Measurements from ENCODE around the gene GRM5.

DNA sequence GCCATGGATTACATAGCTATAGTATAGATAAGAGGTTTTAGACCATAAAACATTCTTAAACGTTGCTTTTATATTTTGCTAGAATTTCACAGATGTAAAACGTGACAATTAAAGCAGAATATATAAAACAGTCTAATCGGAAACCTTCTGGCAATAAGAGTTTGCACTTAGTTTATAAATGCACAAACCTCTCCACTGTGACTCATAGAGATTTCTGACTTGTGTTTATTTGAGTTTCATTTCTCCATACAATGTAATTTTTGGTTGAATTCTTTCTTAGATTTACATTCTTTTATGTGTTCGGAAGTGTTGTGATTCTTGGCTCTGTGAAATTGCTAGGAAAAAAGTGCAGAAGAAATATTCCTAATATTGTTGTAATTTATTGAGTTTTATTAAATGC, 439.6 kb downstream of the GRM5 start:
- TF ChIP-seq, protein P1, sequence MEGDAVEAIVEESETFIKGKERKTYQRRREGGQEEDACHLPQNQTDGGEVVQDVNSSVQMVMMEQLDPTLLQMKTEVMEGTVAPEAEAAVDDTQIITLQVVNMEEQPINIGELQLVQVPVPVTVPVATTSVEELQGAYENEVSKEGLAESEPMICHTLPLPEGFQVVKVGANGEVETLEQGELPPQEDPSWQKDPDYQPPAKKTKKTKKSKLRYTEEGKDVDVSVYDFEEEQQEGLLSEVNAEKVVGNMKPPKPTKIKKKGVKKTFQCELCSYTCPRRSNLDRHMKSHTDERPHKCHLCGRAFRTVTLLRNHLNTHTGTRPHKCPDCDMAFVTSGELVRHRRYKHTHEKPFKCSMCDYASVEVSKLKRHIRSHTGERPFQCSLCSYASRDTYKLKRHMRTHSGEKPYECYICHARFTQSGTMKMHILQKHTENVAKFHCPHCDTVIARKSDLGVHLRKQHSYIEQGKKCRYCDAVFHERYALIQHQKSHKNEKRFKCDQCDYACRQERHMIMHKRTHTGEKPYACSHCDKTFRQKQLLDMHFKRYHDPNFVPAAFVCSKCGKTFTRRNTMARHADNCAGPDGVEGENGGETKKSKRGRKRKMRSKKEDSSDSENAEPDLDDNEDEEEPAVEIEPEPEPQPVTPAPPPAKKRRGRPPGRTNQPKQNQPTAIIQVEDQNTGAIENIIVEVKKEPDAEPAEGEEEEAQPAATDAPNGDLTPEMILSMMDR (IDR thresholded peaks at IDR 0.05): no peak
- TF ChIP-seq EP300 (IDR thresholded peaks at IDR 0.05): no peak

Data from stomach (tissue), 4 donors.